Measurements from ENCODE around the gene TMEM150B. TPM values are rescaled to one million over a fixed set of nuclear protein-coding genes. Genes with fewer than 3 reads are reported as not detected.

TMEM150B gene
- total RNA-seq, 1 donor = under 0.01 TPM

GRCh38 chr19:55270172-55270942 lies 54.8 kb downstream of the TMEM150B start:
- H3K4me1 ChIP-seq (ENCODE audit: insufficient read depth, low read length) = no peaks in the 10 kb centered on the region
- no peak overlapping the region for H3K27ac ChIP-seq (ENCODE audit: low read depth, low read length)
- H3K4me2 ChIP-seq (ENCODE audit: insufficient read depth, low read length) = no peak overlapping the region
- H4K20me1 ChIP-seq (ENCODE audit: insufficient read depth, low read length) = no peaks in the 10 kb centered on the region
- TF ChIP-seq CTCF (IDR thresholded peaks at IDR 0.05; ENCODE audit: extremely low read depth, low read depth, low read length) = no peak
- H3K27me3 ChIP-seq (ENCODE audit: insufficient read depth, low read length) = no peaks in the 10 kb centered on the region
- H3K9me3 ChIP-seq (ENCODE audit: low read depth, low read length) = no peaks in the 10 kb centered on the region
- peaks cover 8% of the 10 kb centered on the region for H3K79me2 ChIP-seq (ENCODE audit: insufficient read depth, low read length)
- peaks cover 3% of the 10 kb centered on the region for H3K36me3 ChIP-seq (ENCODE audit: insufficient read depth, low read length)
- H2AFZ ChIP-seq (ENCODE audit: low read length) = no peak overlapping the region
- no peak overlapping the region for H3K4me3 ChIP-seq (ENCODE audit: insufficient read depth, low read length)
- DNase-seq (ENCODE audit: insufficient read length, low spot score, missing footprints) = no peak

GRCh38 chr19:55269299-55269698 lies 55.8 kb downstream of the TMEM150B start:
- no peaks in the 10 kb centered on the region for H3K4me1 ChIP-seq (ENCODE audit: insufficient read depth, low read length)
- no peak for DNase-seq (ENCODE audit: insufficient read length, low spot score, missing footprints)
- H3K36me3 ChIP-seq (ENCODE audit: insufficient read depth, low read length) = peaks cover 3% of the 10 kb centered on the region
- H3K4me3 ChIP-seq (ENCODE audit: insufficient read depth, low read length) = no peak overlapping the region
- no peak overlapping the region for H3K4me2 ChIP-seq (ENCODE audit: insufficient read depth, low read length)
- no peak overlapping the region for H2AFZ ChIP-seq (ENCODE audit: low read length)
- no peak for TF ChIP-seq CTCF (IDR thresholded peaks at IDR 0.05; ENCODE audit: extremely low read depth, low read depth, low read length)
- no peak overlapping the region for H3K27ac ChIP-seq (ENCODE audit: low read depth, low read length)
- H3K27me3 ChIP-seq (ENCODE audit: insufficient read depth, low read length) = no peaks in the 10 kb centered on the region
- H3K79me2 ChIP-seq (ENCODE audit: insufficient read depth, low read length) = peaks cover 8% of the 10 kb centered on the region
- no peaks in the 10 kb centered on the region for H3K9me3 ChIP-seq (ENCODE audit: low read depth, low read length)
- no peaks in the 10 kb centered on the region for H4K20me1 ChIP-seq (ENCODE audit: insufficient read depth, low read length)

- no peak for TF ChIP-seq CTCF (IDR thresholded peaks at IDR 0.05; ENCODE audit: extremely low read depth, low read depth, low read length)
- Histone ChIP-seq H3K4me1 (ENCODE audit: insufficient read depth, low read length) (no peaks in the 10 kb centered on the region), H3K9me3 (ENCODE audit: low read depth, low read length) (no peaks in the 10 kb centered on the region), H3K4me3 (ENCODE audit: insufficient read depth, low read length) (no peak overlapping the region), H4K20me1 (ENCODE audit: insufficient read depth, low read length) (no peaks in the 10 kb centered on the region), H3K4me2 (ENCODE audit: insufficient read depth, low read length) (no peak overlapping the region), H2AFZ (ENCODE audit: low read length) (no peak overlapping the region), H3K79me2 (ENCODE audit: insufficient read depth, low read length) (peaks cover 8% of the 10 kb centered on the region), H3K27me3 (ENCODE audit: insufficient read depth, low read length) (no peaks in the 10 kb centered on the region), H3K27ac (ENCODE audit: low read depth, low read length) (no peak overlapping the region), H3K36me3 (ENCODE audit: insufficient read depth, low read length) (no peaks in the 10 kb centered on the region)
- no peak for DNase-seq (ENCODE audit: insufficient read length, low spot score, missing footprints)
Observed at GRCh38 chr19:55266840-55267239, 58.3 kb downstream of the TMEM150B start.

GRCh38 chr19:55266404-55266803 lies 58.7 kb downstream of the TMEM150B start:
- Histone ChIP-seq H3K4me2 (ENCODE audit: insufficient read depth, low read length) (no peak overlapping the region), H4K20me1 (ENCODE audit: insufficient read depth, low read length) (no peaks in the 10 kb centered on the region), H3K4me3 (ENCODE audit: insufficient read depth, low read length) (no peak overlapping the region), H3K79me2 (ENCODE audit: insufficient read depth, low read length) (peaks cover 8% of the 10 kb centered on the region), H3K27me3 (ENCODE audit: insufficient read depth, low read length) (no peaks in the 10 kb centered on the region), H3K36me3 (ENCODE audit: insufficient read depth, low read length) (no peaks in the 10 kb centered on the region), H3K4me1 (ENCODE audit: insufficient read depth, low read length) (no peaks in the 10 kb centered on the region), H3K9me3 (ENCODE audit: low read depth, low read length) (no peaks in the 10 kb centered on the region), H2AFZ (ENCODE audit: low read length) (no peak overlapping the region), H3K27ac (ENCODE audit: low read depth, low read length) (no peak overlapping the region)
- DNase-seq (ENCODE audit: insufficient read length, low spot score, missing footprints) = no peak
- TF ChIP-seq CTCF (IDR thresholded peaks at IDR 0.05; ENCODE audit: extremely low read depth, low read depth, low read length) = no peak

All from osteoblast (primary cell).